Psoas muscle (tissue), 8 donors: Measurements from ENCODE around the gene SLC1A1. TPM values are rescaled to one million over a fixed set of nuclear protein-coding genes. Genes with fewer than 3 reads are reported as not detected.

Source experiments
- ATAC-seq, 4 donors: fragments of 200-7000 bp; cut with Tn5 transposase; one replicate each; pipeline ENCODE4 v1.9.1; 2020; ENCODE audit warnings: moderate library complexity in 3 of 4, mild to moderate bottlenecking in 2 of 4
- DNase-seq, 2 donors: peaks; one replicate each; pipeline ENCODE4 v3.0.0-alpha.2; 2020
- H3K27ac ChIP-seq: fragments of 200-600 bp; one replicate; pipeline ENCODE4 v1.8.0; 2022
- H3K27me3 ChIP-seq, 3 donors: fragments of 200-600 bp in 1 of 3; one replicate each; pipeline versions ENCODE4 v1.6.1 to v1.8.0; 2013 to 2022; ENCODE audit warnings: low read length in 2 of 3, mild to moderate bottlenecking in 2 of 3, moderate library complexity in 1 of 3; ENCODE audit not compliant: insufficient read depth in 3 of 3
- H3K36me3 ChIP-seq, 2 donors: fragments of 200-600 bp in 1 of 2; one replicate each; pipeline versions ENCODE4 v1.6.1 to v1.8.0; 2013 to 2022; ENCODE audit warnings: low read depth in 1 of 2, mild to moderate bottlenecking in 1 of 2, moderate library complexity in 1 of 2; ENCODE audit not compliant: insufficient read depth in 1 of 2
- H3K4me1 ChIP-seq: fragments of 200-600 bp; one replicate; pipeline ENCODE4 v1.8.0; 2022
- H3K4me3 ChIP-seq: fragments of 200-600 bp; one replicate; pipeline ENCODE4 v1.8.0; 2022; ENCODE audit warnings: mild to moderate bottlenecking
- H3K9me3 ChIP-seq: fragments of 200-600 bp; one replicate; pipeline ENCODE4 v1.8.0; 2022
- WGBS, 3 donors: extraction: QIAGEN DNeasy Blood & Tissue Kit; methylation state at CpG; one replicate each; pipeline versions ENCODE4 v1.1.6 to v1.1.7; 2013; 5-methylcytosine and 5-hydroxymethylcytosine counted together
- intact Hi-C, 2 donors: fragments of 100-400 bp; cut with DNase I; formaldehyde crosslinking; loops; one replicate each; pipeline versions ENCODE4 v1.11.0 to v1.14.2; 2022
- polyA plus RNA-seq, 3 donors: library from polyadenylated mRNA; stranded (reverse); fragments of 200-250 nt; gene quantifications; one replicate each; pipeline ENCODE4 v1.2.3, GENCODE V29; 2013
- total RNA-seq, 4 donors: library from RNA; stranded (reverse); fragmentation: NEBNext Ultra II Directional in 2 of 4; extraction: Animal tissue kit (Norgen Biotek cat#: 25700) in 2 of 4; gene quantifications; one replicate each; pipeline versions ENCODE4 v1.2.1 to v1.2.4, GENCODE V29; 2021 to 2023
- TF ChIP-seq, protein P1 (sequence below): fragments of 200-600 bp; IDR thresholded peaks from one replicate; pipeline ENCODE4 v1.8.0; 2022; ENCODE audit warnings: antibody characterized with exemption
- donor health status: healthy with polysubstance abuse.
- donor health status: DM: no; HTN: no; CAD: no; lungs with moderate emphysema.
- donor health status: Bipolar disorder and iron deficiency.
- donor health status: healthy.
- donor health status: DM: yes; HTN: yes; CAD: no.
- donor health status: DM: no; HTN: no; CAD: no.
- donor health status: DM: no; HTN: no; CAD: no.
- donor health status: DM: yes; HTN: yes; CAD: no.

SLC1A1 gene
- total and polyA plus RNA-seq, 7 donors = 0.43 to 1.3 (median 1.0) TPM

DNA sequence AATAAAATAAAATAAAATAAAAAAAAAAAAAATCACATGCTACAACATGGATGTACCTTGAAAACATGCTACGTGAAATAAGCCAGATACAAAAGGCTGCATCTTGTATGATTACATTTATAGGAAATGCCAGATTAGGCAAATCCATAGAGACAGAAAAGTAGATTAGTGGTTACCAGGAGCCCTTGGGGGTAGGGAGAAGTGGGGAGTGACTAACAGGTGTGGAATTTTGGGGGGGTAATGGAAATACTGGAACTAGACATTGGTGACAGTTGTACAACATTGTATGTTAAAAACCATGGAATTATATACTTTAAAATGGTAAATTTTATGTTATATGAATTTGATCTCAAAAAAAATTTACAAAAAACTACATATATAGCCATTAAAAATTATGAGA lies 47.3 kb downstream of the SLC1A1 start:
- Histone ChIP-seq H3K27ac (no peak overlapping the region), H3K36me3 (no peaks in the 10 kb centered on the region), H3K4me1 (no peaks in the 10 kb centered on the region), H3K4me3 (no peak overlapping the region), H3K9me3 (no peaks in the 10 kb centered on the region), H3K27me3 (no peaks in the 10 kb centered on the region)
- 92 to 100% (median 100%) methylated on average over 1 of the region's 1 CpG for WGBS, 3 donors
- no peak for DNase-seq
- intact Hi-C loops = no loop called here
- no peak for ATAC-seq
- TF ChIP-seq, protein P1, sequence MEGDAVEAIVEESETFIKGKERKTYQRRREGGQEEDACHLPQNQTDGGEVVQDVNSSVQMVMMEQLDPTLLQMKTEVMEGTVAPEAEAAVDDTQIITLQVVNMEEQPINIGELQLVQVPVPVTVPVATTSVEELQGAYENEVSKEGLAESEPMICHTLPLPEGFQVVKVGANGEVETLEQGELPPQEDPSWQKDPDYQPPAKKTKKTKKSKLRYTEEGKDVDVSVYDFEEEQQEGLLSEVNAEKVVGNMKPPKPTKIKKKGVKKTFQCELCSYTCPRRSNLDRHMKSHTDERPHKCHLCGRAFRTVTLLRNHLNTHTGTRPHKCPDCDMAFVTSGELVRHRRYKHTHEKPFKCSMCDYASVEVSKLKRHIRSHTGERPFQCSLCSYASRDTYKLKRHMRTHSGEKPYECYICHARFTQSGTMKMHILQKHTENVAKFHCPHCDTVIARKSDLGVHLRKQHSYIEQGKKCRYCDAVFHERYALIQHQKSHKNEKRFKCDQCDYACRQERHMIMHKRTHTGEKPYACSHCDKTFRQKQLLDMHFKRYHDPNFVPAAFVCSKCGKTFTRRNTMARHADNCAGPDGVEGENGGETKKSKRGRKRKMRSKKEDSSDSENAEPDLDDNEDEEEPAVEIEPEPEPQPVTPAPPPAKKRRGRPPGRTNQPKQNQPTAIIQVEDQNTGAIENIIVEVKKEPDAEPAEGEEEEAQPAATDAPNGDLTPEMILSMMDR = no peak

DNA sequence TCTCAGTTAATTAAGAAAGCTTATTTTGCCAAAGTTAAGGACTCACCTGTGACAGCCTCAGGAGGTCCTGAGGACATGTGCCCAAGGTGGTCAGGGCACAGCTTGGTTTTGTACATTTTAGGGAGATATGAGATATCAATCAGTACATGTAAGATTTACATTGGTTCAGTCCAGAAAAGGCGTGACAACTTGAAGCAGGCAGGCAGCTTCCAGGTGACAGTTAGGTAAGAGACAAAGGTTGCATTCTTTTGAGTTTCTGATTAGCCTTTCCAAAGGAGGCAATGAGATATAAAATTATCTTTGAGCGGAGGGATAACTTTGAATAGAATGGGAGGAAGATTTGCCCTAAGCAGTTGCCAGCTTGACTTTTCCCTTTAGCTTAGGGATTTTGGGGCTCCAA lies 47.8 kb downstream of the SLC1A1 start:
- no peak for ATAC-seq
- WGBS, 3 donors = 85 to 92% (median 90%) methylated on average over 2 of the region's 2 CpGs
- Histone ChIP-seq H3K27ac (no peak overlapping the region), H3K4me1 (no peaks in the 10 kb centered on the region), H3K4me3 (no peak overlapping the region), H3K9me3 (no peaks in the 10 kb centered on the region), H3K36me3 (no peaks in the 10 kb centered on the region), H3K27me3 (no peaks in the 10 kb centered on the region)
- intact Hi-C loops = no loop called here
- DNase-seq = no peak
- TF ChIP-seq, protein P1 = no peak

DNA sequence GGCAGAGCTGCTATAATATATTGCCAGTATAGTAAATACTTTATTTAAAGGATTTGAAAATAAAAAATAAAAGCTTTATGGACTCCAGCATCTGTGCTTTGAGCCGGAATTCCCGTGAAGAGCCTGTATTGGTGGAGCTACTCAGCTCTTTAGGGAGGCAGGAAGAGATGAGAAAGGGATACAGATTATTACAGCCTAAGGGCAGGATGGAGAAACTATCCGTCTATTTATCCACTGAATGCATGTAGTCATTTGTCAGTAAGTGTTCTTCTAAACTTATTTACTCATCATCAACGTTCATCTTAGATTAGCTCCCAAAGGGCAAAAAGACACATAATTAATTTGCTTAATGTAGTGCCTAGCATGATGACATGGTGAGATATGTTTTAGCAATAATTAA lies 48.4 kb downstream of the SLC1A1 start:
- H3K4me1 ChIP-seq = no peaks in the 10 kb centered on the region
- H3K27me3 ChIP-seq = no peaks in the 10 kb centered on the region
- intact Hi-C loops = no loop called here
- no peak overlapping the region for H3K4me3 ChIP-seq
- WGBS, 3 donors = 61 to 77% (median 69%) methylated on average over 4 of the region's 4 CpGs
- no peaks in the 10 kb centered on the region for H3K36me3 ChIP-seq
- no peak overlapping the region for H3K27ac ChIP-seq
- no peak for ATAC-seq
- TF ChIP-seq, protein P1 = no peak
- no peak for DNase-seq
- H3K9me3 ChIP-seq = no peaks in the 10 kb centered on the region

DNA sequence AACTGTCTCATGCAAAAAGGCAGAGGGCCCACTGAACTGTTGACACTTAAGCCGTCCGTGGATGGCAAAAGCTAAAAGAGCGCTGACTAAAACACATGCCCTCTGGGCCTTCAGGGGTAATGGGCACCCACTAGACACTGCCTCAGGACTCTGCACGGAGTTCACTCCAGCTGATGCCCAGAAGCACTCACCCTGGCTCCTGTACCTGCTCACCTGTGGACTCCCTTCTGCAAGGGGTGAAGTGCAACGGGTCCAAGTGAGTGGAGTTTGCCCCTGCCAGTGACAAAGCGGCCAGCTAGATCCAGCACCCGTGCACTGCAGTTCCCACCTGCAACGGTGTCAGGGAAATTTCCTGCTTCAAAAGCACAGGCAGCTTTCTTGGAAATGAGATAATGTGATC lies 50.2 kb downstream of the SLC1A1 start:
- DNase-seq = no peak
- intact Hi-C loops = no loop called here
- no peak overlapping the region for H3K27ac ChIP-seq
- H3K36me3 ChIP-seq = no peaks in the 10 kb centered on the region
- TF ChIP-seq, protein P1 = no peak
- H3K27me3 ChIP-seq = no peaks in the 10 kb centered on the region
- no peak for ATAC-seq
- 91 to 96% (median 92%) methylated on average over 8 of the region's 8 CpGs for WGBS, 3 donors
- no peak overlapping the region for H3K4me3 ChIP-seq
- no peaks in the 10 kb centered on the region for H3K4me1 ChIP-seq
- no peaks in the 10 kb centered on the region for H3K9me3 ChIP-seq

DNA sequence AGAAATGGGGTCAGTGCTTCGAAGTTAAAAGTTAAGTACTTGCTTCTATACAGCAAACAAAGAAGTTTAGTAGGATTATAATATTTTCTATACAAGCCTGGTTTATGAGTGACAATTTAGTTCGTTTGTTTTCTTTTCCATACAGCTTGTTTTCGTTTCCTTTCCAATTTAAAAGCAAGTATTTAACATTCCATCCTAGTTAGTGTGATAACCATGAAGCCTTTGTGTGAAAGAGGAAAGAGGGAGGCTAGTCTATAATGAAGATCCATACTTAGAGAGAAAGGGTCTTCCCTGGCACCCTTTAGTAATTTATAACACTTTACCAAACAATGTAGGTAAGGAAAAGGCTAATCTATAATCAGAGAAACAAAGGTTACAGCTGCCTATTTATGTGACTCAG lies 51.0 kb downstream of the SLC1A1 start:
- WGBS, 3 donors = 49 to 81% (median 77%) methylated on average over 3 of the region's 3 CpGs
- ATAC-seq = no peak
- H3K27ac ChIP-seq = no peak overlapping the region
- TF ChIP-seq, protein P1 = no peak
- H3K36me3 ChIP-seq = no peaks in the 10 kb centered on the region
- intact Hi-C loops = no loop called here
- H3K27me3 ChIP-seq = no peaks in the 10 kb centered on the region
- no peak overlapping the region for H3K4me3 ChIP-seq
- H3K4me1 ChIP-seq = no peaks in the 10 kb centered on the region
- H3K9me3 ChIP-seq = no peaks in the 10 kb centered on the region
- no peak for DNase-seq
